IPS-15b (cell line): Measurements from ENCODE around the gene BBIP1.

ENCODE experiments used
- H3K27me3 ChIP-seq: one replicate; pipeline ENCODE4 v1.6.1; 2013; ENCODE audit warnings: low read length; ENCODE audit not compliant: control insufficient read depth, insufficient read depth
- H3K36me3 ChIP-seq: one replicate; pipeline ENCODE4 v1.6.1; 2013; ENCODE audit warnings: low read length; ENCODE audit not compliant: control insufficient read depth, insufficient read depth
- H3K4me1 ChIP-seq: one replicate; pipeline ENCODE4 v1.6.1; 2013; ENCODE audit warnings: mild to moderate bottlenecking, low read length; ENCODE audit not compliant: control insufficient read depth, insufficient read depth
- H3K4me3 ChIP-seq: one replicate; pipeline ENCODE4 v1.5.1; 2013; ENCODE audit warnings: low read depth, low read length
- H3K9ac ChIP-seq: one replicate; pipeline ENCODE4 v1.6.1; 2013; ENCODE audit warnings: low read depth, mild to moderate bottlenecking, low read length
- H3K9me3 ChIP-seq: one replicate; pipeline ENCODE4 v1.6.1; 2013; ENCODE audit warnings: mild to moderate bottlenecking, low read length; ENCODE audit not compliant: control insufficient read depth, insufficient read depth

The BBIP1 gene

DNA sequence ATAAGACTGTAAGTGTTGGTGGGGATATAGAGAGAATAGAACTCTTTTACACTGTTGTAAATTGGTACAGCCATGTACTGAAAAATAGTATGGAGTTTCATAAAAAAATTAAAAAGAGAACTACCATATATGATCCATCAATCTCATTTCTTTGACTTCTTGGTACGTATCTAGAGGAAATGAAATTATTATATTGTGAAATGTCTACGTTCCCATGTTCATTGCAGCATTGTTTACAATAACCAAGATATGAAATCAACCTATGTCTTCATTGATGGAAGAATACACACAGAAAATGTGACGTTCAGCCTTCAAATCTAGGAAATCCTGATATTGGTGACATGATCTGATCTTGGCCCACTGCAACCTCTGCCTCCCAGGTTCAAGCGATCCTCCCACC lies 32.4 kb upstream of the BBIP1 start:
- Histone ChIP-seq H3K4me1 (no peaks in the 10 kb centered on the region), H3K36me3 (no peaks in the 10 kb centered on the region), H3K9ac (no peak overlapping the region), H3K9me3 (no peaks in the 10 kb centered on the region), H3K27me3 (no peaks in the 10 kb centered on the region), H3K4me3 (no peak overlapping the region)

DNA sequence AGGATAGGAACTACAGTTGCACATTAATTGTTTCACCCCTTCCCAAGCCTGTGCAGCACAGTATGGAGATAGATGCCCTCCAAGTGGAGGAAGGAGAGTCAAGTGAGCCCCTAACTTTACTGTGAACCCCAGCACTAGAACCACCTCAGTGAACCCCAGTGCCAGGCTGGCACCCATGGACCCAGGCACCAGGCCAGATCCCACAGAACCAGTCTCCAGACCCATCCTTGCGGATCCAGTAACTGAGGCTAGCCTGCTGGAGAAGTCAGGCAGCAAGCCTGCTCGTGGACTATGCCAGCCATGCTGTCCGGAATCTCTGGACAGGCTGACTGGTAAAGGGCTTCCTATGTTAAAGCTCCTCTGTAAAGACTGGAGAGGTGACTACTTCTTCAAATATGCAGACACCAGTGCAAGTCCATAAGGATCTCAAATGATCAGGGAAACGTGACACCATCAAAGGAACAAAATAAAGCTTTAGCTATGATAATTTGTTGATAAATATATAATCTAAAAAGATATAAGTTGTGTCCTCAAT lies 28.1 kb upstream of the BBIP1 start:
- Histone ChIP-seq H3K9me3 (no peaks in the 10 kb centered on the region), H3K9ac (no peak overlapping the region), H3K36me3 (no peaks in the 10 kb centered on the region), H3K27me3 (no peaks in the 10 kb centered on the region), H3K4me1 (no peaks in the 10 kb centered on the region), H3K4me3 (no peak overlapping the region)

DNA sequence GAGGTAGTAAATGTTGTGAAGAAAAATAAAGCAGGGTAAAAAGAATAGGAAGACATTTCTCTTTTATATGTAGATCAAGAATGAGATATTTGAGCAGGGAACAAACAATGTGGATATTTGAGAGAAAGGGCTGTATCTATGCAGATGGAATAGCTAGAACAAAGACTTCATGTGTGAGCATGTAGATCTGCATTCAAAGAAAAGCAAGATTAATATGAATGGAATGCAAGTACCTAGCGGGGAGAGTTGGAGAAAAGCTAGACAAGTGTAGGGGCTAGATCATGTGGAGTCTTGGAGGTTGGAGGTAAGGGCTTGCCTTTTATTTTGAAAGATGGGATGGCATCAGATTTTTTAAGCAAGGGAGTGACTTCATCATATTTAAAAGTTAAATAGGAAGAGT lies 27.5 kb upstream of the BBIP1 start:
- Histone ChIP-seq H3K9ac (no peak overlapping the region), H3K4me1 (no peaks in the 10 kb centered on the region), H3K36me3 (no peaks in the 10 kb centered on the region), H3K4me3 (no peak overlapping the region), H3K9me3 (no peaks in the 10 kb centered on the region), H3K27me3 (no peaks in the 10 kb centered on the region)

DNA sequence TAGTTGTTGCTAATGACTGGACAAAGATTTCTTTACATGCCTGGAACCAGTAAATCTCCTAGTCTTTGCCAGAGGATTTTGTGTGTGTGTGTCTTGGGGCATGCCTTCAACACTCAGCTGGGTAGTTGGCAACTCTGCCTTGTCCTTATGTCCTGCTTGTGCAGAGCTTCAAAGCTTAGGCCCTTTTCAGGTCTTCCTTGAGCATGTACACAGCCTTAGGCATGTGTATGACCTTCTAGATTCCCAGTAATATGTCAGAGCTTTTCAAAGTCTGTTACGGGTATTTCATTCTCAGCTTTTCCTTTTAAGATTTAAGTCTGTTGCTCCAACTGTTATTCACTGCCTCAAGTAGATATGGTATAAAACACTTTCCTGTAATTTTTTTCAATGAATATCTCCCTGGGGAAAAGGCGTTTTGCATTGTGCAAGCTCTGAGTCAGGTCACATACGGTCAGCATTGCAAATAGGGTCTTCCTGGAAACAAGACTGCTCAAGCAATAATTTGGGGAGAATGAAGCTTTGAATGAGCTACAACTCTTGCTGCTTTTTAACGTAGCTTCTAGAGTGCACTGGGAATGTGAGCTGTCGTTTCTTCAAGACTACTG lies 25.9 kb upstream of the BBIP1 start:
- no peaks in the 10 kb centered on the region for H3K27me3 ChIP-seq
- H3K9me3 ChIP-seq: no peaks in the 10 kb centered on the region
- H3K36me3 ChIP-seq: no peaks in the 10 kb centered on the region
- H3K4me1 ChIP-seq: no peaks in the 10 kb centered on the region
- no peak overlapping the region for H3K9ac ChIP-seq
- H3K4me3 ChIP-seq: no peak overlapping the region

DNA sequence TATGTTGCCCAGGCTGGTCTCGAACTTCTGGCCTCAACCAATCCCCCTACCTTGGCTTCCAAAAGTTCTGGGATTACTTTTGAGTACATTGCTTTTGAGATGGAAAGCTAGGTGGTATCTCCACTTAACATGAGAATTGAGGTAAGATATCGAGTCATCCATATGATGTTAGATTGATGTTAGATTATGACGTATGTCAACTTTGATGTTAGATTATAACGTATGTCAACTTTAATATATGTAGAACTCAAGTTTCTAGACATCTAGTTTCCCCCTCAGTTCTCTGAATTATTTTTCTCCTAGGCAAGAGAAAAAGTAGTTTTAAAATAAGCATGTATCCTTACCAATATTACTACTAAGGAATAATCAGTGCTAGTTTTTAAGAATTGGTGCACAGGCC lies 20.4 kb upstream of the BBIP1 start:
- H3K36me3 ChIP-seq: no peaks in the 10 kb centered on the region
- H3K27me3 ChIP-seq: no peaks in the 10 kb centered on the region
- H3K4me1 ChIP-seq: no peaks in the 10 kb centered on the region
- H3K9ac ChIP-seq: no peak overlapping the region
- no peaks in the 10 kb centered on the region for H3K9me3 ChIP-seq
- H3K4me3 ChIP-seq: no peak overlapping the region

DNA sequence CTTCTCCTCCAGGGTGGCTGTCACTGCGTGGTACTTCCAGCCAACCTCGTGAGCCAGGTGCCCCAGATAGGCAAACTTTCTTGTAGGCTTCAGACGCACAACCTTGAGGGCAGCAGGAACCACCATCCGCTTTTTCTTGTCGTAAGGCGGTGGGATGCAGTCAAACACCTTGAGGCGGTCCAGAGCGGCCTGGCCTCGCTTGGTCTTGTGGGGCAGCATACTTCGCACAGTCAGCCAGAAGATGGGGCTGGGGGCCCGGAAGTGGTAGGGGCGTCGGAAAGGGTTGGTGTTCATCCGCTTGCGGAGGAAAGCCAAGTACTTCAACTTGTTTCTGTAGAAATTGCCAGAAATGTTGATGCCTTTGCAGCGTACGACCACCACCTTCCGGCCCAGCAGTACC lies 17.8 kb upstream of the BBIP1 start:
- Histone ChIP-seq H3K27me3 (no peaks in the 10 kb centered on the region), H3K9ac (no peak overlapping the region), H3K4me3 (no peak overlapping the region), H3K9me3 (no peaks in the 10 kb centered on the region), H3K36me3 (no peaks in the 10 kb centered on the region), H3K4me1 (peaks cover 2% of the 10 kb centered on the region)

DNA sequence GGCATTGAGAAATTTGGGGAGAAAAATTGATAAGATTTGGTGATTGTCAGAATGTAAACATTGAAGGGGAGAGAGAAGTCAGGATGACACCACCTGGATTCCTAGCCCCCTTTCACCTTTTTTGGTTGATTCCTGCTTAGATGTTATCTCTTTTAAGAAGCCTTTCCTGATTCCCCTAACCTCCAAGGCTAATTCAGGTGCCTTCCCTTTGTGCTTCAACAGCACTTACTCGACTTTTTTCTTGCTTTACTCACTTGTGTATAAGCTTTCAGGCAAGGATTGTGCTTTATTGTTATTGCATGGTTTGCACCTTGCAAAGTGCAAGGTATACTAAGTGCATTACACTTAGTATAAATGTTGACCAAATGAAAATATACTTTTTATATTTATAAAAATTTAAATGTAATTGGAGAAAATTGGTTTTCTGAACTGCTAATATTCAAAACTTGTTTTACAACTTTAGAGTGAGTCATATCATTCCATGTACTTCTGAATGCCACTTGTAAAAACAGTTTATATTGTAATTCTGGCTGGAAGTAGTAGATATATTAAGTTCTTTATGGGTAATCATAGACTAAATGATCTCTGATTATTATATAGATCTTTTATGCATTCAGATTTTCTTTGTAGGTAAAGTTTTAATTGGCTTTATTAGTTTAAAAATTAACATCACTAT lies 13.7 kb upstream of the BBIP1 start:
- Histone ChIP-seq H3K9ac (no peak overlapping the region), H3K4me3 (no peak overlapping the region), H3K27me3 (no peaks in the 10 kb centered on the region), H3K36me3 (no peaks in the 10 kb centered on the region), H3K4me1 (peaks cover 11% of the 10 kb centered on the region), H3K9me3 (no peaks in the 10 kb centered on the region)

DNA sequence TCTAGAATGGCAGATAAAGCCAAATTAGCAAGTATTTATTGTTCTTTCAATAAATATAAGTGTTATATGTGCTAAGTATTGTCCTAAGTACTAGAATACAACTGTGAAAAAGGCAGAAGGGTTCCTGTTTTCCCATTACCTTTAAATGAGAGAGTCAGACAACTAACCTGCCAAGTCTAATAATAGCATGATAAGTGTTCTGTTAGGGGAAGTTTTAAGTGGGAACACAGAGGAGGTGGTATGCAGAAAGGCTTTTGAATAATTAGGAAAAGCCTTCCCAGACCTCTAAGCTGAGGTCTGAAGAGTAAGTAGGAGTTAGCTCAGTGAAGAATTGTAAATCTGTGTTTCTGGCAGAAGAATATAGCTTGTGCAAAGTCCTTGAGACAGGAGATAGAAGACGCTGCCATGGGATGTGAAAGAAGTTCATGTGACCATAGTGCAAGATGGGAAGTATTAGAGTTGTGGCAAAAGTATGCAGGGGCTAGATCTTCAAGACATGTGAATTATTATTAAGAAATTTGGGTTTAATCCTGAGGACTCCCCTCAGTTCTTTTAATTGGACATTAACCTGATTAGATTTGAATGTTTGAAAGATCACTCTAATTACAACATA lies 12.9 kb upstream of the BBIP1 start:
- Histone ChIP-seq H3K9me3 (no peaks in the 10 kb centered on the region), H3K4me3 (no peak overlapping the region), H3K27me3 (no peaks in the 10 kb centered on the region), H3K4me1 (peaks cover 11% of the 10 kb centered on the region), H3K9ac (no peak overlapping the region), H3K36me3 (no peaks in the 10 kb centered on the region)

DNA sequence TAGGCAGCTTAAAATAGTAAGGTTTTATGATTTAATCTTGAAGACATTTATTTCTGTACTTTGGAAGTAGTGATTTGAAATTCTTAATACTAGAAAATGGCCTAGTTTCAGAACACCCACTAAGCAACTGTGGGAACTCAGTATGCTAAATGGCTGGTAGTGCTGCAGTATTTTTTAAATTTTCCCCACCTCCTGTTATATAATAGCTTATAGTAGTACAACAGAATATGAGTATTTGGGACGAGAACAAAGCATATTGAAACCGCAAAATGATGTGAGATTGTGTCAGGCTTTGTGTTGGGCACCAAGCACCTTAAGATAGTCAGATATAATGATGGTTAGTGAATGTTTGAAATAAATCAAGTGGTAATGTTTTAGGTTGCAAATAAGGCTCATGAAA lies 8.5 kb upstream of the BBIP1 start:
- H3K36me3 ChIP-seq: no peaks in the 10 kb centered on the region
- no peaks in the 10 kb centered on the region for H3K9me3 ChIP-seq
- peaks cover 11% of the 10 kb centered on the region for H3K4me1 ChIP-seq

DNA sequence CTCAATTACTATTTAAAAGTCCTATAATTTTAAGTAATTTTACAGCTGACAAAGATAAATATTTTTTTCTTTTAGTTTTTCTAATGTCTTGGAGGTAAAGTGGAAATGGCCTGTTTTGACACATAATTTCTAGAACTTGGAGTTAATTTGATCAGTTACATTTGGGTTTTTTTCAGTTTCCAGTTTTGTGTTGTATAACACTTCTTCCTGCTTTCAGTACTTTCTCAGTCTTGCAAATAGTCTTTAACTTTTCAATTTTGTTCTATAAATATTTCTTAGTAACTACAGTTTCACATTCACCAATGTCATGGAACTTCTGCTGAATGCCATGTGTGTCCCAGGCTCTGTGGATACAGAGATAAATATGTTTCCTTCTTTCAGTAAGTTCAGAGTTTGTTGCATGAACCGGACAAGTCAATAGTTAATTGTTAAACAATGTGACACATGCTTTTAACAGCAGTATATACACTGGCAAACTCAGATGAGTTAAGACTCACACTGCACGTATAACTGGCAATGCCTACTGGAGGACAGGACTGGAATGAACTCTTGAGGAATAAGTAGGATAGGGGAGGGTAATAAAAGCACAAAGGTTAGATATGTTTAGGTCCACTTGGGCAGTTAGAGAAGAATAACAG lies 5.0 kb upstream of the BBIP1 start:
- Histone ChIP-seq H3K36me3 (no peaks in the 10 kb centered on the region), H3K27me3 (no peaks in the 10 kb centered on the region), H3K4me3 (no peak overlapping the region), H3K9ac (no peak overlapping the region), H3K4me1 (peaks cover 5% of the 10 kb centered on the region), H3K9me3 (no peaks in the 10 kb centered on the region)

More for the DNA sequence above, 8.5 kb upstream of the BBIP1 start:
- no peak overlapping the region for H3K4me3 ChIP-seq
- no peaks in the 10 kb centered on the region for H3K27me3 ChIP-seq
- H3K9ac ChIP-seq: no peak overlapping the region

DNA sequence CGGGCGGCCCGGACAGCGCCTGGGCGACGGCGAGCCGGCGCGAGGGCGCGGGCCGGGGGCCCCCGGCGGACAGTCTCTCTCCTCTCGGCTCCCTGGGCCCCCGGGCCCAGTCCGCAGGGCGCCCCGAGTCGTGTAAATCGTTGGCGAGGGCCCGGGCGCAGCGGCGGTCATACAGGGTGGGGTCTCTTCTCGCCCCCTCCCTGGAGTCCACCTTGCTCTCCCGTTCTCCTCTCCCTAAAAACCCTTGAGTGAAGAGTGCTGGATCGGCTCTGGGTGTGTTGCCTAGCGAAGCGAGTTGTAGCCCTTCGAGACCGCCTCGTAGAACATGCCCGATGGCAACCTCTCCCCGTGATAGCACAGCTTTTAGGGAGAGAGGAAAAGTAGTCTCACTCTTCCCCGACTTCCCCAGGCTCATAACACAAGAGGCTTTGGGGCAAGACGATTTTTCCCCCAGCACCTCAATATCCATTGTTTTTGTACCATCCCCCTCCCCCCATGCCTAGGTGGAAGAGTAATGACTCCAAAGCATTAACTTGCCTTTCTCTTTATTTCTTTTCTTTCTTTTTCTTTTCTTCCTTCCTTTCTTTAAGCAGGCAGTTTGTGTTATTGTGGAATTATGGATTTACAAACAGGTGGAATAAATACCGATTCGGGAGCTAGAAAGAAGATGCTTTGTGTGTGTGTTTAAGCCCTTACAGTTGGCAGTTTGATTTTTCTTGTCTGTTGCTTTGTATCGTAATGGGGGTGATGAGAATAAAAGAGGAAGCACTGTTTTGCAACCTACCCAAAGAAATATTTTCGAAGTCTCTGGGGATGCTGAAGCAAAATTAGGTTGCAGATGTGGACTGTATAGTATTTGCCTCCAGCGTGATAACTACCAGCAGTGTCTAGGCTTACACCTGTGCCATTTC lies 1.2 kb upstream of the BBIP1 start:
- Histone ChIP-seq H3K27me3 (no peaks in the 10 kb centered on the region), H3K9me3 (no peaks in the 10 kb centered on the region), H3K4me1 (peaks cover 5% of the 10 kb centered on the region), H3K9ac (peak overlapping the region; percentile 80), H3K36me3 (no peaks in the 10 kb centered on the region), H3K4me3 (peak overlapping the region; percentile 95)
